H9 (cell line): ENCODE data around the gene PFKL. TPM values are rescaled to one million over a fixed set of nuclear protein-coding genes. Genes with fewer than 3 reads are reported as not detected.

Experiments
- DNase-seq: peaks from one replicate; pipeline ENCODE4 v3.0.0-alpha.2; 2017
- H2AFZ ChIP-seq: one replicate; pipeline ENCODE4 v1.6.1; 2013; ENCODE audit warnings: mild to moderate bottlenecking, low read length, control low read depth, moderate library complexity
- H2AK5ac ChIP-seq: 2 replicates; pipeline ENCODE4 v1.6.1; 2013; ENCODE audit warnings: low read length, control low read depth, mixed read lengths; ENCODE audit not compliant: insufficient read length
- H2BK120ac ChIP-seq: one replicate; pipeline ENCODE4 v1.6.1; 2013; ENCODE audit warnings: low read depth, mild to moderate bottlenecking, low read length, control low read depth, inconsistent platforms; ENCODE audit not compliant: poor library complexity, severe bottlenecking
- H2BK12ac ChIP-seq: 2 replicates; pipeline ENCODE4 v1.6.1; 2013; ENCODE audit warnings: low read length, control low read depth, mixed read lengths, low read depth; ENCODE audit not compliant: insufficient read length
- H2BK15ac ChIP-seq: 2 replicates; pipeline ENCODE4 v1.6.1; 2013; ENCODE audit warnings: low read depth, low read length, control low read depth
- H2BK20ac ChIP-seq: one replicate; pipeline ENCODE4 v1.6.1; 2013; ENCODE audit warnings: low read depth, mild to moderate bottlenecking, low read length, control low read depth, inconsistent platforms; ENCODE audit not compliant: poor library complexity, severe bottlenecking
- H2BK5ac ChIP-seq: 2 replicates; pipeline ENCODE4 v1.6.1; 2013; ENCODE audit warnings: low read length, control low read depth, mixed read lengths; ENCODE audit not compliant: insufficient read length
- H3K14ac ChIP-seq: 2 replicates; pipeline ENCODE4 v1.6.1; 2013; ENCODE audit warnings: low read length, control low read depth; ENCODE audit not compliant: insufficient read depth
- H3K18ac ChIP-seq: 2 replicates; pipeline ENCODE4 v1.6.1; 2013; ENCODE audit warnings: low read depth, mild to moderate bottlenecking, mixed read lengths, low read length, control low read depth; ENCODE audit not compliant: insufficient read length
- H3K23ac ChIP-seq: 2 replicates; pipeline ENCODE4 v1.6.1; 2013; ENCODE audit warnings: low read length, control low read depth, mixed read lengths, low read depth; ENCODE audit not compliant: insufficient read length
- H3K23me2 ChIP-seq: 2 replicates; pipeline ENCODE4 v1.6.1; 2013; ENCODE audit warnings: low read depth, mild to moderate bottlenecking, mixed read lengths, low read length, control low read depth; ENCODE audit not compliant: insufficient read length, poor library complexity, severe bottlenecking
- H3K27ac ChIP-seq: 2 replicates; pipeline ENCODE4 v1.5.1; 2013; ENCODE audit warnings: low read length, control low read depth, mixed read lengths, low read depth; ENCODE audit not compliant: insufficient read length
- H3K27me3 ChIP-seq: 2 replicates; pipeline ENCODE4 v1.6.1; 2013; ENCODE audit warnings: low read length, control low read depth, inconsistent platforms; ENCODE audit not compliant: insufficient read depth
- H3K4ac ChIP-seq: 2 replicates; pipeline ENCODE4 v1.6.1; 2013; ENCODE audit warnings: low read depth, mild to moderate bottlenecking, control low read depth, inconsistent platforms, low read length, moderate library complexity
- H3K4me1 ChIP-seq: 2 replicates; pipeline ENCODE4 v1.6.1; 2013; ENCODE audit warnings: low read length, control low read depth, inconsistent platforms; ENCODE audit not compliant: insufficient read depth
- H3K4me2 ChIP-seq: 2 replicates; pipeline ENCODE4 v1.6.1; 2013; ENCODE audit warnings: low read length, control low read depth, mixed read lengths; ENCODE audit not compliant: insufficient read length, insufficient read depth
- H3K56ac ChIP-seq: 2 replicates; pipeline ENCODE4 v1.6.1; 2013; ENCODE audit warnings: low read depth, mild to moderate bottlenecking, mixed read lengths, low read length, control low read depth; ENCODE audit not compliant: insufficient read length
- H3K79me1 ChIP-seq: 2 replicates; pipeline ENCODE4 v1.6.1; 2013; ENCODE audit warnings: low read depth, mild to moderate bottlenecking, moderate library complexity, low read length, control low read depth, inconsistent platforms; ENCODE audit not compliant: insufficient read depth, poor library complexity, severe bottlenecking
- H3K79me2 ChIP-seq: 2 replicates; pipeline ENCODE4 v1.6.1; 2013; ENCODE audit warnings: low read length, control low read depth, inconsistent platforms; ENCODE audit not compliant: insufficient read depth
- H3K9ac ChIP-seq: 2 replicates; pipeline ENCODE4 v1.6.1; 2013; ENCODE audit warnings: low read length, control low read depth, mixed read lengths; ENCODE audit not compliant: insufficient read length; ENCODE audit errors: extremely low read depth
- H3K9me3 ChIP-seq: one replicate; pipeline ENCODE4 v1.6.1; 2013; ENCODE audit warnings: low read depth, low read length, inconsistent platforms; ENCODE audit not compliant: control insufficient read depth
- H3T11ph ChIP-seq: one replicate; pipeline ENCODE4 v1.6.1; 2013; ENCODE audit warnings: mild to moderate bottlenecking, low read length, control low read depth, inconsistent platforms
- H4K20me1 ChIP-seq: one replicate; pipeline ENCODE4 v1.6.1; 2013; ENCODE audit not compliant: control insufficient read depth, insufficient read length, insufficient read depth
- H4K5ac ChIP-seq: 2 replicates; pipeline ENCODE4 v1.6.1; 2013; ENCODE audit warnings: low read depth, mild to moderate bottlenecking, mixed read lengths, low read length, control low read depth; ENCODE audit not compliant: insufficient read length
- H4K8ac ChIP-seq: replicated peaks from 2 replicates; pipeline ENCODE4 v1.6.1; 2013; ENCODE audit warnings: low read length, control low read depth, mixed read lengths, low read depth; ENCODE audit not compliant: insufficient read length
- H4K91ac ChIP-seq: 2 replicates; pipeline ENCODE4 v1.6.1; 2013; ENCODE audit warnings: low read depth, mild to moderate bottlenecking, moderate library complexity, mixed read lengths, low read length, control low read depth; ENCODE audit not compliant: insufficient read length
- H3K27ac Mint-ChIP-seq, 3 experiments: 2 replicates in 2 of 3; 3 replicates in 1 of 3; pipeline ENCODE4 v1.8.0; 2020 to 2021; ENCODE audit warnings: mixed read lengths in 3 of 3, mild to moderate bottlenecking in 1 of 3, moderate library complexity in 1 of 3
- H3K27me3 Mint-ChIP-seq: 2 replicates; pipeline ENCODE4 v1.8.0; 2021; ENCODE audit warnings: low read depth, mild to moderate bottlenecking, moderate library complexity, mixed read lengths
- H3K36me3 Mint-ChIP-seq, 3 experiments: 2 replicates in 2 of 3; 3 replicates in 1 of 3; pipeline ENCODE4 v1.8.0; 2020 to 2021; ENCODE audit warnings: low read depth in 3 of 3, mixed read lengths in 3 of 3; ENCODE audit not compliant: insufficient read depth in 1 of 3
- H3K4me1 Mint-ChIP-seq, 2 experiments: 2 replicates each; pipeline ENCODE4 v1.8.0; 2020; ENCODE audit warnings: mixed read lengths in 2 of 2
- H3K4me3 Mint-ChIP-seq, 2 experiments: 2 replicates in 1 of 2; 3 replicates in 1 of 2; pipeline ENCODE4 v1.8.0; 2020 to 2021; ENCODE audit warnings: mild to moderate bottlenecking in 2 of 2, mixed read lengths in 2 of 2, moderate library complexity in 1 of 2
- H3K9me3 Mint-ChIP-seq, 2 experiments: 2 replicates in 1 of 2; 3 replicates in 1 of 2; pipeline ENCODE4 v1.8.0; 2020; ENCODE audit warnings: mild to moderate bottlenecking in 2 of 2, mixed read lengths in 2 of 2, moderate library complexity in 1 of 2
- WGBS: extraction: QIAGEN DNeasy Blood & Tissue Kit; methylation state at CpG from one replicate; pipeline ENCODE4 v1.1.7; 2013; ENCODE audit warnings: missing lambda C conversion rate, low lambda C conversion rate, mixed read lengths; ENCODE audit not compliant: insufficient read length; ENCODE audit errors: extremely low coverage; 5-methylcytosine and 5-hydroxymethylcytosine counted together
- total RNA-seq: library from RNA; stranded (reverse); gene quantifications from 2 replicates; pipeline ENCODE4 v1.2.1, GENCODE V29; 2021
- TF ChIP-seq, protein P1 (sequence below): fragments of 200-600 bp; sonication (generic); conservative IDR thresholded peaks from 3 replicates; pipeline ENCODE4 v1.8.0; 2021; ENCODE audit warnings: antibody characterized with exemption, mild to moderate bottlenecking

The PFKL gene
- total RNA-seq, 1 experiment from 2014 or later: 107 TPM

- Mint-ChIP-seq H3K27ac (peak overlapping the region in 1 of 3 experiments; percentile 80; a peak in 1 of 7 replicates), H3K27me3 (no peaks in the 10 kb centered on the region), H3K4me3 (no peak overlapping the region), H3K9me3 (no peaks in the 10 kb centered on the region), H3K4me1 (no peaks in the 10 kb centered on the region), H3K36me3 (peaks cover 8 to 24% (median 22%) of the 10 kb centered on the region in 3 experiments)
- no peak overlapping the region for H3K9ac ChIP-seq
- no peak overlapping the region for H3K14ac ChIP-seq
- no peak overlapping the region for H2BK12ac ChIP-seq
- no peaks in the 10 kb centered on the region for H3K79me2 ChIP-seq
- H4K20me1 ChIP-seq: no peaks in the 10 kb centered on the region
- no peak overlapping the region for H3K18ac ChIP-seq
- H2AK5ac ChIP-seq: no peak overlapping the region
- H3K23ac ChIP-seq: no peak overlapping the region
- H4K5ac ChIP-seq: no peak overlapping the region
- H2BK20ac ChIP-seq: no peak overlapping the region
- H3K4ac ChIP-seq: no peak overlapping the region
- no peak overlapping the region for H2BK120ac ChIP-seq
- no peaks in the 10 kb centered on the region for H3K79me1 ChIP-seq
- H3K27me3 ChIP-seq: no peaks in the 10 kb centered on the region
- no peaks in the 10 kb centered on the region for H3K4me1 ChIP-seq
- H2BK15ac ChIP-seq: no peak overlapping the region
- no peak overlapping the region for H3K27ac ChIP-seq
- H2AFZ ChIP-seq: no peak overlapping the region
- no peak for DNase-seq
- no peak overlapping the region for H2BK5ac ChIP-seq
- H4K91ac ChIP-seq: no peak overlapping the region
- H3T11ph ChIP-seq: no peak overlapping the region
- TF ChIP-seq, protein P1, sequence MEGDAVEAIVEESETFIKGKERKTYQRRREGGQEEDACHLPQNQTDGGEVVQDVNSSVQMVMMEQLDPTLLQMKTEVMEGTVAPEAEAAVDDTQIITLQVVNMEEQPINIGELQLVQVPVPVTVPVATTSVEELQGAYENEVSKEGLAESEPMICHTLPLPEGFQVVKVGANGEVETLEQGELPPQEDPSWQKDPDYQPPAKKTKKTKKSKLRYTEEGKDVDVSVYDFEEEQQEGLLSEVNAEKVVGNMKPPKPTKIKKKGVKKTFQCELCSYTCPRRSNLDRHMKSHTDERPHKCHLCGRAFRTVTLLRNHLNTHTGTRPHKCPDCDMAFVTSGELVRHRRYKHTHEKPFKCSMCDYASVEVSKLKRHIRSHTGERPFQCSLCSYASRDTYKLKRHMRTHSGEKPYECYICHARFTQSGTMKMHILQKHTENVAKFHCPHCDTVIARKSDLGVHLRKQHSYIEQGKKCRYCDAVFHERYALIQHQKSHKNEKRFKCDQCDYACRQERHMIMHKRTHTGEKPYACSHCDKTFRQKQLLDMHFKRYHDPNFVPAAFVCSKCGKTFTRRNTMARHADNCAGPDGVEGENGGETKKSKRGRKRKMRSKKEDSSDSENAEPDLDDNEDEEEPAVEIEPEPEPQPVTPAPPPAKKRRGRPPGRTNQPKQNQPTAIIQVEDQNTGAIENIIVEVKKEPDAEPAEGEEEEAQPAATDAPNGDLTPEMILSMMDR: no peak
- no peaks in the 10 kb centered on the region for H3K23me2 ChIP-seq
- H3K4me2 ChIP-seq: no peak overlapping the region
- H4K8ac ChIP-seq: no peak overlapping the region
- no CpG with 5 or more reads among the region's 15 CpGs for WGBS
- no peaks in the 10 kb centered on the region for H3K9me3 ChIP-seq
- H3K56ac ChIP-seq: no peak overlapping the region
Observed at GRCh38 chr21:44314128-44314527, 14.3 kb downstream of the PFKL start.
